DND-41 (cell line): Measurements from ENCODE around the gene KCNMA1.

Source experiments
- EZH2 ChIP-seq: IDR thresholded peaks from 3 replicates; pipeline ENCODE4 v1.6.1; 2012; ENCODE audit warnings: borderline replicate concordance, low read depth, mild to moderate bottlenecking, moderate library complexity, low read length, inconsistent platforms; ENCODE audit not compliant: severe bottlenecking
- TF ChIP-seq, protein P1 (sequence below): IDR thresholded peaks from 2 replicates; pipeline ENCODE4 v1.5.1; 2012; ENCODE audit warnings: borderline replicate concordance, low read length, moderate library complexity, mild to moderate bottlenecking; ENCODE audit not compliant: poor library complexity, severe bottlenecking; ENCODE audit errors: extremely low read depth

DNA sequence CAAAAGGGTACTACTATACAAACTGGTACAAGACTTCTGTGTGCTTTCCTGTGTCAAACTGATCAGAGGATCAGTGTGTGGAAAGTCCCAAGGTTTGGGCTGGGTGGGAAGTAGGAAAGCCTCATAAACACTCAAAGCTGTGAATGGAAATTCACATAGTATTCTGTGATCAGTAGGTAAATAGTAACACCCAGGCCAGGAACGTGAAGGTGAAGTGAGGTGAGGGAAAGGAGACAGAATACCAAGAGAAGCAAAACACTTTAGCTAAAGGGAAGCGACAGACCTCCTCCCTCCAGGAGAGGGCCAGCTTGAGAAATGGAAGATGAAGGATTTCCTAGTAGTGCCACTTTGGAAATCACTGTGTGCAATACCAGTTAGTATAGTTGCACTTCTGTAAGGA, 451.9 kb downstream of the KCNMA1 start:
- TF ChIP-seq, protein P1, sequence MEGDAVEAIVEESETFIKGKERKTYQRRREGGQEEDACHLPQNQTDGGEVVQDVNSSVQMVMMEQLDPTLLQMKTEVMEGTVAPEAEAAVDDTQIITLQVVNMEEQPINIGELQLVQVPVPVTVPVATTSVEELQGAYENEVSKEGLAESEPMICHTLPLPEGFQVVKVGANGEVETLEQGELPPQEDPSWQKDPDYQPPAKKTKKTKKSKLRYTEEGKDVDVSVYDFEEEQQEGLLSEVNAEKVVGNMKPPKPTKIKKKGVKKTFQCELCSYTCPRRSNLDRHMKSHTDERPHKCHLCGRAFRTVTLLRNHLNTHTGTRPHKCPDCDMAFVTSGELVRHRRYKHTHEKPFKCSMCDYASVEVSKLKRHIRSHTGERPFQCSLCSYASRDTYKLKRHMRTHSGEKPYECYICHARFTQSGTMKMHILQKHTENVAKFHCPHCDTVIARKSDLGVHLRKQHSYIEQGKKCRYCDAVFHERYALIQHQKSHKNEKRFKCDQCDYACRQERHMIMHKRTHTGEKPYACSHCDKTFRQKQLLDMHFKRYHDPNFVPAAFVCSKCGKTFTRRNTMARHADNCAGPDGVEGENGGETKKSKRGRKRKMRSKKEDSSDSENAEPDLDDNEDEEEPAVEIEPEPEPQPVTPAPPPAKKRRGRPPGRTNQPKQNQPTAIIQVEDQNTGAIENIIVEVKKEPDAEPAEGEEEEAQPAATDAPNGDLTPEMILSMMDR = no peak
- no peak for TF ChIP-seq EZH2
